ENCODE results near the gene TBCD.

The TBCD gene

DNA sequence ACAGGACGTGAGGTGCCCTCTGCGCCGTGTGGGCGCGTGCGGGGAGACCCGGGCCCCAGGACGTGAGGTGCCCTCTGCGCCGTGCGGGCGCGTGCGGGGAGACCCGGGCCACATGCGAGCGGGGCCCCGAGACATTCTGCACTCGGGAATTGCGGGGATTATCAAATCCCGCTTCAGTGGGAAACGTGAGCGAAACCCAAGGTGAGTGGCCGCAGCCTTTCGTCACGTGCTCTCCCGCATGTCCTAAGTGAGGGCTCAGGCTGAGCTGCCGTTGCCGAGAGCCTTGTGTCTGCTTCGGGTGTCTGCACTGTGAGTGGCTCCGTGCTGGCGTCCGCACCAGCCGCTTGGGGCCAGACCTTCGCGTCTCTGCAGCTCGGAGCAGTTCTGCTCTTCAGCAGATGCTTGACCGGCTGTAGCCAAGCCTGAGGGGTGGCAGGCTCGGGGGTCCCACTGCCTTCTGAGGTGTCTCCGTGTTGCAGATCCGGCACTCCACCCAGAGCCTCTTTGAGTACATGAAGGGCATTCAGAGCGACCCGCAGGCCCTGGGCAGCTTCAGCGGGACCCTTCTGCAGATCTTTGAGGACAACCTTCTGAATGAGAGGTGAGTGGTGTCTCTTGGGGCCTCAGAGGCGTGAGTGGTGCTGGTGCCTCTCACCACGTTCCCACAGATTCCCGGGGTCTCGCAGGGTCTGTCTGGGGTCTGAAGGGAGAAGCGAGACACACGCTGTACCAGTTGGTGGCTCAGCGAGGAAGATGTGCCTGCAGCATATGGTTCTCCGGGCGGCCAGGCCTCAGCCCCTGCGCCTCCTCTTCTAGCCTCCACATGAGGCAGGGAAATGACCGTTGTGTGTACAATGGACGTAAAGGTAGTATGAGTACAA lies 178.4 kb downstream of the TBCD start:
- H3K4me3 ChIP-seq (ENCODE audit: insufficient read depth, low read length, poor library complexity, severe bottlenecking) = no peak overlapping the region
- no peaks in the 10 kb centered on the region for H3K9me2 ChIP-seq (replicated peaks; ENCODE audit: insufficient read depth, low read length)
- H3K36me3 ChIP-seq (ENCODE audit: low read length) = no peaks in the 10 kb centered on the region; the same call in 1 of the 2 replicates
- no peak overlapping the region for H3K4me2 ChIP-seq (ENCODE audit: low read depth, low read length, poor library complexity, severe bottlenecking)
- H2AFZ ChIP-seq (ENCODE audit: low read depth, low read length, severe bottlenecking) = no peak overlapping the region
- no peaks in the 10 kb centered on the region for H4K20me1 ChIP-seq (ENCODE audit: low read depth, low read length)
- H3K79me2 ChIP-seq (ENCODE audit: insufficient read depth, low read length) = no peaks in the 10 kb centered on the region
- H3K27me3 ChIP-seq (ENCODE audit: low read length) = no peaks in the 10 kb centered on the region
- no peak overlapping the region for H3K9ac ChIP-seq (ENCODE audit: low read length)
- no peak overlapping the region for H3K27ac ChIP-seq (ENCODE audit: low read depth, low read length)
- H3F3A ChIP-seq (ENCODE audit: insufficient read depth) = no peaks in the 10 kb centered on the region
- no peak for TF ChIP-seq EZH2phosphoT487 (conservative IDR thresholded peaks at IDR 0.05; ENCODE audit: low read length)
- TF ChIP-seq, protein P1, sequence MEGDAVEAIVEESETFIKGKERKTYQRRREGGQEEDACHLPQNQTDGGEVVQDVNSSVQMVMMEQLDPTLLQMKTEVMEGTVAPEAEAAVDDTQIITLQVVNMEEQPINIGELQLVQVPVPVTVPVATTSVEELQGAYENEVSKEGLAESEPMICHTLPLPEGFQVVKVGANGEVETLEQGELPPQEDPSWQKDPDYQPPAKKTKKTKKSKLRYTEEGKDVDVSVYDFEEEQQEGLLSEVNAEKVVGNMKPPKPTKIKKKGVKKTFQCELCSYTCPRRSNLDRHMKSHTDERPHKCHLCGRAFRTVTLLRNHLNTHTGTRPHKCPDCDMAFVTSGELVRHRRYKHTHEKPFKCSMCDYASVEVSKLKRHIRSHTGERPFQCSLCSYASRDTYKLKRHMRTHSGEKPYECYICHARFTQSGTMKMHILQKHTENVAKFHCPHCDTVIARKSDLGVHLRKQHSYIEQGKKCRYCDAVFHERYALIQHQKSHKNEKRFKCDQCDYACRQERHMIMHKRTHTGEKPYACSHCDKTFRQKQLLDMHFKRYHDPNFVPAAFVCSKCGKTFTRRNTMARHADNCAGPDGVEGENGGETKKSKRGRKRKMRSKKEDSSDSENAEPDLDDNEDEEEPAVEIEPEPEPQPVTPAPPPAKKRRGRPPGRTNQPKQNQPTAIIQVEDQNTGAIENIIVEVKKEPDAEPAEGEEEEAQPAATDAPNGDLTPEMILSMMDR (IDR thresholded peaks at IDR 0.05; ENCODE audit: insufficient read depth, low read length, poor library complexity, severe bottlenecking) = no peak
- no peaks in the 10 kb centered on the region for H3K9me3 ChIP-seq (ENCODE audit: insufficient read depth, low read length)

DNA sequence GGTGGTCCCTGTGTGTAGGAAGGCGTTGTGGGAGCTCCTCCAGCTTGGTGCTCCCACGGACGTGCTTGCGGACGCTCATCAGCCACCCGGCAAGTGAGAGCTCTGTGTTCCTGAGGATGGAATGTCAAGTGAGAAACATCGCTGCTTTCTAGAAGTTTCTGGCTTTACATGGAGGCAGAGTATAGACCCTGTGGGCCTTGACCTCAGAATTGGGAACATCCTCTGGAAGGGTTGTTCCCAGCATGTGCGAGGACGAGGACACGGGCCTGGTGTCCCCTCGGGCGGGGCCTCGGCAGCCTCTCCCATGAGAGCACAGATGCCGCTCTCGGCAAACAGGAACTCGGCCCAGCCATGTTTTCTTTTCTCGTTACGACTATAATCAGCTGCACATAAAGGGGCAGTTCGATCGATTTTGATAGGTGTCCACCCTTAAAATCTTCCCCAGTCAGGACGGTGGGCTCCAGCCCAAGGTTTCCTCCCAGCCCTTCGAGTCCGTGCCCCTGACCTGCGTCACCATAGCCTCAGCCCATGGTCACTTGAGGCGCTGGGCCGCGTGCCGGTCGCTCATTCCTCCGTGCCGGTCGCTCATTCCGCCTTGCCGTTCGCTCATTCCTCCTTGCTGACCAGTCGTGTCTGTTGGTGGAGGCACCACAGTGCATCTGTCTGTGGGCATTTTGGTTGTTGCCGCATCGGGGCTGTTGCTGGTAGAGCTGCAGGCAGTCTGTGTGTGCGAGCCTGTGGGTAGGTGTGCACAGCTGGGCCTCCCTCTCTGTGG lies 179.2 kb downstream of the TBCD start:
- Histone ChIP-seq H2AFZ (ENCODE audit: low read depth, low read length, severe bottlenecking) (no peak overlapping the region), H3K27me3 (ENCODE audit: low read length) (no peaks in the 10 kb centered on the region), H3K9ac (ENCODE audit: low read length) (no peak overlapping the region), H3K9me3 (ENCODE audit: insufficient read depth, low read length) (no peaks in the 10 kb centered on the region), H3F3A (ENCODE audit: insufficient read depth) (no peaks in the 10 kb centered on the region), H3K4me2 (ENCODE audit: low read depth, low read length, poor library complexity, severe bottlenecking) (no peak overlapping the region), H3K27ac (ENCODE audit: low read depth, low read length) (no peak overlapping the region), H3K4me3 (ENCODE audit: insufficient read depth, low read length, poor library complexity, severe bottlenecking) (no peak overlapping the region), H4K20me1 (ENCODE audit: low read depth, low read length) (no peaks in the 10 kb centered on the region), H3K79me2 (ENCODE audit: insufficient read depth, low read length) (no peaks in the 10 kb centered on the region), H3K9me2 (replicated peaks; ENCODE audit: insufficient read depth, low read length) (no peaks in the 10 kb centered on the region), H3K36me3 (ENCODE audit: low read length) (no peaks in the 10 kb centered on the region; the same call in 1 of the 2 replicates)
- TF ChIP-seq, protein P1 (IDR thresholded peaks at IDR 0.05; ENCODE audit: insufficient read depth, low read length, poor library complexity, severe bottlenecking) = no peak
- no peak for TF ChIP-seq EZH2phosphoT487 (conservative IDR thresholded peaks at IDR 0.05; ENCODE audit: low read length)

DNA sequence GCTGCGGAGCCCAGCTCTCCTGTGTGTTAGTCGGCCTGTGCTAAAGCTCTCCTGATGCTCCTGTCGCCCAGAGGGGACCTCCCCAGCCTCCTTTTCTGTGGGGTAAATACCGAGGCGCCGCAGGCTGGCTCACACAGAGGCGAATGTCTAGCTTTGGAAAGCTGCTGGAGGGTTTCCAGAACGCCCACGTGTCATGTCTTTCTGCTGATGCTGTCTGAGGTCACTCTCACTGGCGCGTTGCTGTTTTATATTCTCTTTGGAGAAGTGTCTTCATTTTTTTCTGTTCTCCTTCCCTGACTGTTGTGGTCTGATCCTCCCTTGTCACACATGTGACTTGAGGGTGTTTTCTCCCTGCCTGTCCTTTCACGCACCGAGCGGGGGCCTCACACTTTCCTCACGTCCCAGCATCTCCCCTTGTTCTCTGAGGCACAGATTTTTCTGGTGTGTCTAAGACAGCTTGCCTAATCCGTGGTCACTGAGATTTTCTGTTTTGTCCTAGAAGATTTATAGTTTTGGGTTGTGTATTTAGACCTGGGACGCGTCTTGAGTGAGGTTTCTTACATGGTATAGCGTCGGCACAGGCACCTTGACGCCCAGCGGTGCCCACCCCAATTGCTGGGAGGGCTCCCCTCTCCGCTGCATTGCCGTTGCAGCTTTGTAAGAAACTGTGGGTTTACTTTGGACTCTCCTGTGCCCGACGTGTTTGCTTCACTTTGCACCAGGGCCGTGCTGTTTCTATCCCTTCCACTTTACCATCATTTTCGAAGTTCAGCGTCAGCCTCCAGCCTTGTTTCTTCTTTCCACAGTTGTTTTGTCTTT lies 180.0 kb downstream of the TBCD start:
- Histone ChIP-seq H3K79me2 (ENCODE audit: insufficient read depth, low read length) (no peaks in the 10 kb centered on the region), H3K27ac (ENCODE audit: low read depth, low read length) (no peak overlapping the region), H3K36me3 (ENCODE audit: low read length) (no peaks in the 10 kb centered on the region; the same call in 1 of the 2 replicates), H3F3A (ENCODE audit: insufficient read depth) (no peaks in the 10 kb centered on the region), H3K27me3 (ENCODE audit: low read length) (no peaks in the 10 kb centered on the region), H3K4me3 (ENCODE audit: insufficient read depth, low read length, poor library complexity, severe bottlenecking) (no peak overlapping the region), H3K9ac (ENCODE audit: low read length) (no peak overlapping the region), H4K20me1 (ENCODE audit: low read depth, low read length) (no peaks in the 10 kb centered on the region), H2AFZ (ENCODE audit: low read depth, low read length, severe bottlenecking) (no peak overlapping the region), H3K9me2 (replicated peaks; ENCODE audit: insufficient read depth, low read length) (no peaks in the 10 kb centered on the region), H3K9me3 (ENCODE audit: insufficient read depth, low read length) (no peaks in the 10 kb centered on the region), H3K4me2 (ENCODE audit: low read depth, low read length, poor library complexity, severe bottlenecking) (no peak overlapping the region)
- TF ChIP-seq, protein P1 (IDR thresholded peaks at IDR 0.05; ENCODE audit: insufficient read depth, low read length, poor library complexity, severe bottlenecking) = no peak
- no peak for TF ChIP-seq EZH2phosphoT487 (conservative IDR thresholded peaks at IDR 0.05; ENCODE audit: low read length)
